Measurements from ENCODE around the gene PCDHA8.
"Not testable (repeated sequence)": the region's sequence is repeated elsewhere in the genome, so short reads cannot be mapped to it uniquely, and the experiment has no call there.

The PCDHA8 gene, protein sequence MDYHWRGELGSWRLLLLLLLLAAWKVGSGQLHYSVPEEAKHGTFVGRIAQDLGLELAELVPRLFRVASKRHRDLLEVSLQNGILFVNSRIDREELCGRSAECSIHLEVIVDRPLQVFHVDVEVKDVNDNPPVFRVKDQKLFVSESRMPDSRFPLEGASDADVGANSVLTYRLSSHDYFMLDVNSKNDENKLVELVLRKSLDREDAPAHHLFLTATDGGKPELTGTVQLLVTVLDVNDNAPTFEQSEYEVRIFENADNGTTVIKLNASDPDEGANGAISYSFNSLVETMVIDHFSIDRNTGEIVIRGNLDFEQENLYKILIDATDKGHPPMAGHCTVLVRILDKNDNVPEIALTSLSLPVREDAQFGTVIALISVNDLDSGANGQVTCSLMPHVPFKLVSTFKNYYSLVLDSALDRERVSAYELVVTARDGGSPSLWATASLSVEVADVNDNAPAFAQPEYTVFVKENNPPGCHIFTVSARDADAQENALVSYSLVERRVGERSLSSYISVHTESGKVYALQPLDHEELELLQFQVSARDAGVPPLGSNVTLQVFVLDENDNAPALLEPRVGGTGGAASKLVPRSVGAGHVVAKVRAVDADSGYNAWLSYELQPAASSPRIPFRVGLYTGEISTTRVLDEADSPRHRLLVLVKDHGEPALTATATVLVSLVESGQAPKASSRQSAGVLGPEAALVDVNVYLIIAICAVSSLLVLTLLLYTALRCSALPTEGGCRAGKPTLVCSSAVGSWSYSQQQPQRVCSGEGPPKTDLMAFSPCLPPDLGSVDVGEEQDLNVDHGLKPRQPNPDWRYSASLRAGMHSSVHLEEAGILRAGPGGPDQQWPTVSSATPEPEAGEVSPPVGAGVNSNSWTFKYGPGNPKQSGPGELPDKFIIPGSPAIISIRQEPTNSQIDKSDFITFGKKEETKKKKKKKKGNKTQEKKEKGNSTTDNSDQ

DNA sequence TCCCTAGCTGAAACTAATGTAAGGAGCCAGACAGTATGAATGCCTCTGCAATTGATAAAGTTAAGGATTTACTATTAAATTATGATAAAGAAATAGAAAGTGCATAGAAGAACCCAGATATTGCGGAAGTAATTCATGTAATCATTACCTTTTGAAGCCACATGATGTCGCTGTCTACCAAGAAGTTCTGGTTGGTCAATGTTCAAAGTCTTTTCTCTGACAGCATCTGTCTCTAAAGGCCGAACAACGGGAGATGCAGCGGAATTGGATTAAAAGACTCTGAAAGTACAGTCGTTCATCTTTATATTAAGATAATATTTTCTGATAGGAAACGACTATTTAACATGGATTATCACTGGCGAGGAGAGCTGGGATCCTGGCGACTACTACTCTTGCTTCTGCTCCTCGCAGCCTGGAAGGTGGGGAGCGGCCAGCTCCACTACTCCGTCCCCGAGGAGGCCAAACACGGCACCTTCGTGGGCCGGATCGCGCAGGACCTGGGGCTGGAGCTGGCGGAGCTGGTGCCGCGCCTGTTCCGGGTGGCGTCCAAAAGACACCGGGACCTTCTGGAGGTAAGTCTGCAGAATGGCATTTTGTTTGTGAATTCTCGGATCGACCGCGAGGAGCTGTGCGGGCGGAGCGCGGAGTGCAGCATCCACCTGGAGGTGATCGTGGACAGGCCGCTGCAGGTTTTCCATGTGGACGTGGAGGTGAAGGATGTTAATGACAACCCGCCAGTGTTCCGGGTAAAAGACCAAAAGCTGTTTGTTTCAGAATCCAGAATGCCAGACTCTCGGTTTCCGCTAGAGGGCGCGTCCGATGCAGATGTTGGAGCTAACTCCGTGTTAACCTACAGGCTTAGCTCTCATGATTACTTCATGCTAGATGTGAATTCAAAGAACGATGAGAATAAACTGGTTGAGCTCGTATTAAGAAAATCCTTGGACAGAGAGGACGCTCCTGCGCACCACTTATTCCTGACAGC, at the start of gene PCDHA8:
PCDHA8 (plus strand) TSS at position 210 of the 985 bp plus-strand sequence; CDS start at position 345, 135 bp downstream.
- Histone ChIP-seq H3K9me3 (ENCODE audit: low read length) (peaks cover 36% of the 10 kb centered on the region), H3K36me3 (ENCODE audit: insufficient read depth, low read length) (peaks cover 29% of the 10 kb centered on the region), H2AFZ (ENCODE audit: low read depth, low read length) (no peak within 1 kb of the TSS), H3K4me1 (ENCODE audit: insufficient read depth, low read length) (no peaks in the 10 kb centered on the region), H3K27me3 (ENCODE audit: insufficient read depth, low read length) (no peaks in the 10 kb centered on the region), H3K4me3 (ENCODE audit: low read length) (peak within 1 kb of the TSS; percentile 39)

GRCh38 chr5:140794595-140795258, 46.3 kb upstream of the PCDHA8 start, which contains the start of gene PCDHA2:
PCDHA2 (plus strand) TSS chr5:140794852.
- no peaks in the 10 kb centered on the region for H3K4me1 ChIP-seq (ENCODE audit: insufficient read depth, low read length)
- no peaks in the 10 kb centered on the region for H3K36me3 ChIP-seq (ENCODE audit: insufficient read depth, low read length)
- no peak within 1 kb of the TSS for H2AFZ ChIP-seq (ENCODE audit: low read depth, low read length)
- H3K4me3 ChIP-seq (ENCODE audit: low read length) = peak within 1 kb of the TSS; percentile 30
- H3K9me3 ChIP-seq (ENCODE audit: low read length) = peaks cover 20% of the 10 kb centered on the region
- H3K27me3 ChIP-seq (ENCODE audit: insufficient read depth, low read length) = no peaks in the 10 kb centered on the region

DNA sequence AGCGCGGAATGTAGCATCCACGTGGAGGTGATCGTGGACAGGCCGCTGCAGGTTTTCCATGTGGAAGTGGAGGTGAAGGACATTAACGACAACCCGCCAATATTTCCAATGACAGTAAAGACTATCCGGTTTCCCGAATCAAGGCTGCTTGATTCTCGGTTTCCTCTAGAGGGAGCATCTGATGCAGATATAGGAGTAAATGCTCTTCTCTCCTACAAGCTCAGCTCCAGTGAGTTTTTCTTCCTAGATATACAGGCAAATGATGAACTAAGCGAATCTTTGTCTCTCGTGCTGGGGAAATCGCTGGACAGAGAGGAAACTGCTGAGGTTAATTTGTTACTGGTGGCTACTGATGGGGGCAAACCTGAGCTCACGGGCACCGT, 45.7 kb upstream of the PCDHA8 start:
- Histone ChIP-seq H3K9me3 (ENCODE audit: low read length) (peaks cover 20% of the 10 kb centered on the region), H3K27me3 (ENCODE audit: insufficient read depth, low read length) (no peaks in the 10 kb centered on the region), H3K4me1 (ENCODE audit: insufficient read depth, low read length) (no peaks in the 10 kb centered on the region), H3K36me3 (ENCODE audit: insufficient read depth, low read length) (peaks cover 2% of the 10 kb centered on the region), H2AFZ (ENCODE audit: low read depth, low read length) (no peak overlapping the region), H3K4me3 (ENCODE audit: low read length) (no peak overlapping the region)

DNA sequence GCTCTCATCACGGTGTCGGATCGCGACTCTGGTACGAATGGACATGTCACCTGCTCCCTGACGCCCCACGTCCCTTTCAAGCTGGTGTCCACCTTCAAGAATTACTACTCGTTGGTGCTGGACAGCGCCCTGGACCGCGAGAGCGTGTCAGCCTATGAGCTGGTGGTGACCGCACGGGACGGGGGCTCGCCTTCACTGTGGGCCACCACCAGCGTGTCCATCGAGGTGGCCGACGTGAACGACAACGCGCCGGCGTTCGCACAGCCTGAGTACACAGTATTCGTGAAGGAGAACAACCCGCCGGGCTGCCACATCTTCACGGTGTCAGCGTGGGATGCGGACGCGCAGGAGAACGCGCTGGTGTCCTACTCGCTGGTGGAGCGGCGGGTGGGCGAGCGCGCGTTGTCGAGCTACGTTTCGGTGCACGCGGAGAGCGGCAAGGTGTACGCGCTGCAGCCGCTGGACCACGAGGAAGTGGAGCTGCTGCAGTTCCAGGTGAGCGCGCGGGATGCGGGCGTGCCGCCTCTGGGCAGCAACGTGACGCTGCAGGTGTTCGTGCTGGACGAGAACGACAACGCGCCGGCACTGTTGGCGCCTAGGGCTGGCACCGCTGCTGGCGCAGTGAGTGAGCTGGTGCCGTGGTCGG, 44.8 kb upstream of the PCDHA8 start:
- H2AFZ ChIP-seq (ENCODE audit: low read depth, low read length); H3K27me3 ChIP-seq (ENCODE audit: insufficient read depth, low read length); H3K4me3 ChIP-seq (ENCODE audit: low read length); H3K4me1 ChIP-seq (ENCODE audit: insufficient read depth, low read length); H3K36me3 ChIP-seq (ENCODE audit: insufficient read depth, low read length): not testable (repeated sequence)
- H3K9me3 ChIP-seq (ENCODE audit: low read length) = peaks cover 28% of the 10 kb centered on the region

GRCh38 chr5:140796718-140797095, 44.3 kb upstream of the PCDHA8 start:
- Histone ChIP-seq H3K9me3 (ENCODE audit: low read length) (peaks cover 29% of the 10 kb centered on the region), H3K36me3 (ENCODE audit: insufficient read depth, low read length) (peaks cover 2% of the 10 kb centered on the region), H3K27me3 (ENCODE audit: insufficient read depth, low read length) (no peaks in the 10 kb centered on the region), H2AFZ (ENCODE audit: low read depth, low read length) (no peak overlapping the region), H3K4me1 (ENCODE audit: insufficient read depth, low read length) (no peaks in the 10 kb centered on the region), H3K4me3 (ENCODE audit: low read length) (no peak overlapping the region)

- Histone ChIP-seq H3K4me3 (ENCODE audit: low read length) (no peak within 1 kb of the TSS), H3K9me3 (ENCODE audit: low read length) (peaks cover 36% of the 10 kb centered on the region), H3K4me1 (ENCODE audit: insufficient read depth, low read length) (no peaks in the 10 kb centered on the region), H3K27me3 (ENCODE audit: insufficient read depth, low read length) (no peaks in the 10 kb centered on the region), H2AFZ (ENCODE audit: low read depth, low read length) (no peak within 1 kb of the TSS), H3K36me3 (ENCODE audit: insufficient read depth, low read length) (peaks cover 4% of the 10 kb centered on the region)
Observed at GRCh38 chr5:140800816-140801493, 40.0 kb upstream of the PCDHA8 start, which contains the start of gene PCDHA3. PCDHA3 (plus strand) TSS chr5:140801057.

DNA sequence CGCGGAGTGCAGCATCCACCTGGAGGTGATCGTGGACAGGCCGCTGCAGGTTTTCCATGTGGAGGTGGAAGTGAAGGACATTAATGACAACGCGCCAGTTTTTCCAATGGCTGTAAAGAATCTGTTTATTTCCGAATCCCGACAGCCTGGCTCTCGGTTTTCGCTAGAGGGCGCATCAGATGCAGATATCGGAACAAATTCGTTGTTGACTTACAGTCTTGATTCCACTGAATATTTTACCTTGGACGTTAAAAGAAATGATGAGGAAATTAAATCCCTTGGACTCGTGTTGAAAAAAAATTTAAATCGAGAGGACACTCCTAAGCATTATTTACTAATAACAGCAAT, 39.5 kb upstream of the PCDHA8 start:
- no peak overlapping the region for H2AFZ ChIP-seq (ENCODE audit: low read depth, low read length)
- peaks cover 32% of the 10 kb centered on the region for H3K9me3 ChIP-seq (ENCODE audit: low read length)
- H3K4me3 ChIP-seq (ENCODE audit: low read length) = no peak overlapping the region
- H3K27me3 ChIP-seq (ENCODE audit: insufficient read depth, low read length) = no peaks in the 10 kb centered on the region
- peaks cover 4% of the 10 kb centered on the region for H3K36me3 ChIP-seq (ENCODE audit: insufficient read depth, low read length)
- no peaks in the 10 kb centered on the region for H3K4me1 ChIP-seq (ENCODE audit: insufficient read depth, low read length)

- H3K9me3 ChIP-seq (ENCODE audit: low read length) = peaks cover 27% of the 10 kb centered on the region
- not testable (repeated sequence) for H3K27me3 ChIP-seq (ENCODE audit: insufficient read depth, low read length); H3K36me3 ChIP-seq (ENCODE audit: insufficient read depth, low read length); H2AFZ ChIP-seq (ENCODE audit: low read depth, low read length); H3K4me3 ChIP-seq (ENCODE audit: low read length); H3K4me1 ChIP-seq (ENCODE audit: insufficient read depth, low read length)
Observed at GRCh38 chr5:140802381-140802780, 38.6 kb upstream of the PCDHA8 start.

GRCh38 chr5:140802781-140803271, 38.2 kb upstream of the PCDHA8 start:
- H2AFZ ChIP-seq (ENCODE audit: low read depth, low read length) = no peak overlapping the region
- H3K27me3 ChIP-seq (ENCODE audit: insufficient read depth, low read length) = no peaks in the 10 kb centered on the region
- peaks cover 4% of the 10 kb centered on the region for H3K36me3 ChIP-seq (ENCODE audit: insufficient read depth, low read length)
- H3K9me3 ChIP-seq (ENCODE audit: low read length) = peaks cover 27% of the 10 kb centered on the region
- H3K4me1 ChIP-seq (ENCODE audit: insufficient read depth, low read length) = no peaks in the 10 kb centered on the region
- H3K4me3 ChIP-seq (ENCODE audit: low read length) = no peak overlapping the region

DNA sequence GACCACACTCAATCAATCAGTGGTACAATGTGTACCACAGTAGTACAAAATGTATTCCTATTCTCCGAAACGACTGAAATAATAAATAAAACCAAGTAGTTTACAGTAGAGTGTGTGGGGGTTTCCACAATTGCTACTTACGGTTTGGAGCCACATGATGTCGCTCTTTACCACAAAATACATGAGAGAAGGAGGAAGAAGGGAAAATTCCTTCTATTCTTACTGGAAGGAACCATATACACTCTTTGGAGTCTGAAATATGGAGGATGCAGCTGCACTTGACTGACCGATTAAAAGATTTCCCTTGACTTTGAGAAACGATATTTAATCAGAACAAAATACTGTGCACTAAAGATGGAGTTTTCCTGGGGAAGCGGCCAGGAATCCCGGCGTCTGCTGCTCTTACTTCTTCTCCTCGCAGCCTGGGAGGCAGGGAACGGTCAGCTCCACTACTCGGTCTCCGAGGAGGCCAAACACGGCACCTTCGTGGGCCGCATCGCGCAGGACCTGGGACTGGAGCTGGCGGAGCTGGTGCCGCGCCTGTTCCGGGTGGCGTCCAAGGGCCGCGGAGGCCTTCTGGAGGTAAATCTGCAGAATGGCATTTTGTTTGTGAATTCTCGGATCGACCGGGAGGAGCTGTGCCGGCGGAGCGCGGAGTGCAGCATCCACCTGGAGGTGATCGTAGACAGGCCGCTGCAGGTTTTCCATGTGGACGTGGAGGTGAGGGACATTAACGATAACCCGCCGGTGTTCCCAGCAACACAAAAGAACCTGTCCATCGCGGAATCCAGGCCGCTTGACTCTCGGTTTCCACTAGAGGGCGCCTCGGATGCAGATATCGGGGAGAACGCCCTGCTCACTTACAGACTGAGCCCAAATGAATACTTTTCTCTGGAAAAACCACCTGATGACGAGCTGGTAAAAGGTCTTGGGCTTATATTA, 33.9 kb upstream of the PCDHA8 start, which contains the start of gene PCDHA4:
PCDHA4 (plus strand) TSS at position 235 of the 942 bp plus-strand sequence.
- Histone ChIP-seq H3K27me3 (ENCODE audit: insufficient read depth, low read length) (no peaks in the 10 kb centered on the region), H3K4me1 (ENCODE audit: insufficient read depth, low read length) (peaks cover 2% of the 10 kb centered on the region), H3K4me3 (ENCODE audit: low read length) (peak within 1 kb of the TSS; percentile 90), H3K9me3 (ENCODE audit: low read length) (peaks cover 30% of the 10 kb centered on the region), H3K36me3 (ENCODE audit: insufficient read depth, low read length) (peaks cover 15% of the 10 kb centered on the region), H2AFZ (ENCODE audit: low read depth, low read length) (peak within 1 kb of the TSS; percentile 88)

Measured in neuron (in vitro differentiated cells).